ENCODE measurements around the gene OR5W2. TPM values are rescaled to one million over a fixed set of nuclear protein-coding genes. Genes with fewer than 3 reads are reported as not detected.

Gene OR5W2
- not detected for total RNA-seq

DNA sequence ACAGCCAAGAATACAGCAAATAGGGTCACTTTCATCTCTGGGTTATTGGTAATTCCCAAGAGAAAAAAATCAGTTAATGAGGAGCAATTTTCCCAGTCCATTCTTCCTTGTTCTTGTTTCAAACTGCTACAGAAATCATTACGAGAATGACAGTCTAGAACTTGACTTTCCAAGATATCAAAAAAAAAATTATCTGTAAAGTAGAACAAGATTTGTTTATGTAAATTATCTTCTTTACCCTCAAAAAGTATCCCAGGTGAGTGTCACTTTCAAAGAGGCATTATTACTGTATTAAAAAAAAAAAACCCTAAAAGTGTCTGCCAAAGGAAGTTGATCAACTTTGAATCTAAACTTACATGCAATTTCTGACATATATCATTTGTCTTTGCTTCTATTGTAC is at the start of gene OR5W2:
TSS of gene OR5W2 (minus strand) at position 101 of the 400 bp plus-strand sequence. CDS start at position 101, 0 bp downstream.
- TF ChIP-seq, protein P1, sequence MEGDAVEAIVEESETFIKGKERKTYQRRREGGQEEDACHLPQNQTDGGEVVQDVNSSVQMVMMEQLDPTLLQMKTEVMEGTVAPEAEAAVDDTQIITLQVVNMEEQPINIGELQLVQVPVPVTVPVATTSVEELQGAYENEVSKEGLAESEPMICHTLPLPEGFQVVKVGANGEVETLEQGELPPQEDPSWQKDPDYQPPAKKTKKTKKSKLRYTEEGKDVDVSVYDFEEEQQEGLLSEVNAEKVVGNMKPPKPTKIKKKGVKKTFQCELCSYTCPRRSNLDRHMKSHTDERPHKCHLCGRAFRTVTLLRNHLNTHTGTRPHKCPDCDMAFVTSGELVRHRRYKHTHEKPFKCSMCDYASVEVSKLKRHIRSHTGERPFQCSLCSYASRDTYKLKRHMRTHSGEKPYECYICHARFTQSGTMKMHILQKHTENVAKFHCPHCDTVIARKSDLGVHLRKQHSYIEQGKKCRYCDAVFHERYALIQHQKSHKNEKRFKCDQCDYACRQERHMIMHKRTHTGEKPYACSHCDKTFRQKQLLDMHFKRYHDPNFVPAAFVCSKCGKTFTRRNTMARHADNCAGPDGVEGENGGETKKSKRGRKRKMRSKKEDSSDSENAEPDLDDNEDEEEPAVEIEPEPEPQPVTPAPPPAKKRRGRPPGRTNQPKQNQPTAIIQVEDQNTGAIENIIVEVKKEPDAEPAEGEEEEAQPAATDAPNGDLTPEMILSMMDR (IDR thresholded peaks at IDR 0.05), result no peak
- Histone ChIP-seq H3K27ac (no peak within 1 kb of the TSS), H3K36me3 (no peaks in the 10 kb centered on the region), H3K4me3 (no peak within 1 kb of the TSS), H3K9me3 (no peaks in the 10 kb centered on the region), H3K27me3 (no peaks in the 10 kb centered on the region), H3K4me1 (no peaks in the 10 kb centered on the region), H3K9ac (ENCODE audit: low read depth in 2 of 2, low read length in 2 of 2) (no peak within 1 kb of the TSS)
- DNase-seq, result no peak
- intact Hi-C loops (cut with DNase I), result no loop called here

DNA sequence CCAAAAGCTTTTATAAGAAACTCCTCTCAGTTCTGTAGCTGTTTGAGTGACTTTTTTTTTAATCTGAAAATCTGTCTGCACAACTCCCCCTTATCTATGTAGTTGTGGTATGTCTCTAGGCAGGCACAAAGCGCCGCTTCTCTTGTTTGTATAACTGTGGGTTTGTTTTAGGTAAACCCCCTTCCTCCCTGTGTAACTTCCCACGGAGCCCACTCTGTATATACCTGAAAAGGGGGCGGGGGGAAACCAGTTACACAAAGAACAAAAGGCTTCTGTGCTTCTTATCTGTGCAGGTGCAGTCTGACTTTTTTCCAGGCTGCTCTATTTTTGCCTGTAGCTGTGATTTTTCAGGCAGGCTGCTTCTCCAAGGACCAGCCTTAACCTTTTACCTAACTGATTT is 42.1 kb upstream of the OR5W2 start:
- H3K36me3 ChIP-seq, result no peaks in the 10 kb centered on the region
- H3K4me1 ChIP-seq, result no peaks in the 10 kb centered on the region
- H3K9ac ChIP-seq (ENCODE audit: low read depth in 2 of 2, low read length in 2 of 2), result no peak overlapping the region
- no peaks in the 10 kb centered on the region for H3K27me3 ChIP-seq
- no peak overlapping the region for H3K27ac ChIP-seq
- intact Hi-C loops (cut with DNase I), result no loop called here
- no peaks in the 10 kb centered on the region for H3K9me3 ChIP-seq
- no peak overlapping the region for H3K4me3 ChIP-seq
- DNase-seq, result no peak
- TF ChIP-seq, protein P1 (IDR thresholded peaks at IDR 0.05), result no peak

DNA sequence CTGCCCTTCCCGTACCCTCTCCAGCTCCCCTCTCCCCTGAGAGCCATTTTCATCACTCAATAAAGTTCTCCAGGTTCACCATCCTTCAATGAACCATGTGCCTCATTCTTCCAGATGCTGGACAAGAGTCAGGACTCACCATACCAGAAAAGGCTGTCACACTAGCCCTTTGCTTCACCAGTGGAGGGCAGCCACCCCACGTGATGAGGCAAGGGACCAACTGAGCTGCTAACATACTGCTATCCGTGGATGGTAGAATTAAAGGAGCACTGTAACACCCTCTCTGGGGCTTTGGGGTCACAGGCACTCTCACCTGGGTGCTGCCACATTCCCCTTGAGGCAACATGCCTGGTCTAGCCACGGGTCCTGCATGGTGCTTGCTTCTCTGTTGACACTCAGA is 34.9 kb upstream of the OR5W2 start:
- intact Hi-C loops (cut with DNase I), result loop anchor here (10.0 kb wide), 1 partner anchor 565 kb away; no protein-coding TSS in a partner anchor
- H3K27me3 ChIP-seq, result no peaks in the 10 kb centered on the region
- no peak overlapping the region for H3K9ac ChIP-seq (ENCODE audit: low read depth in 2 of 2, low read length in 2 of 2)
- H3K9me3 ChIP-seq, result no peaks in the 10 kb centered on the region
- no peak overlapping the region for H3K4me3 ChIP-seq
- H3K36me3 ChIP-seq, result no peaks in the 10 kb centered on the region
- H3K27ac ChIP-seq, result no peak overlapping the region
- TF ChIP-seq, protein P1 (IDR thresholded peaks at IDR 0.05), result no peak
- no peak for DNase-seq
- no peaks in the 10 kb centered on the region for H3K4me1 ChIP-seq

DNA sequence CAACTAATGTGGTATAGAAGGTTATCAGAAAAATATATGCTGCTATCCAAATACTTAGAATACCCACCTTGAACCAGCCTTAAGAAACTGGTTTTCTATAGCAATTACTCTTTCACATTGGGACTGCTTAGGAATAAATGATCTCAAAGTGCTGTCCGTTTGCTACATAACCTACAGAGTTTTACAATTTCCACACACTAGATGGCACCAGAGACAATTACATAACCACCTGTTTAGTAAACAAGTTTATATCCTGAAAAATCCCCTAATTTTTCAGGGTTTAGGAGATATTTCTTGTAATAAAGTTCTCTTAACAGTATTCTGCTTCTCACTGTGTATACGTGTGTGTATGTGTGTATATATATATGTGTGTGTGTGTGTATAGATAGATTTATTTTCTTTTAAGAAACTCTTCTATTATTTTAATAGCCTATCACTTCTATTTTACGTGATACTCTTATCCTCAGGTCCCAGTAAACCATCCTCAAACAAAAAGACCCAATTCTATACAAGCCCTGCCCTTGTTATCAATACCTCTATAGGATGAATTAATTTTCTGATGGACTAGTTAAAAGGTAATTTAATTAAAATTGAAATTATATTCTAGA is 28.5 kb upstream of the OR5W2 start:
- Histone ChIP-seq H3K9ac (ENCODE audit: low read depth in 2 of 2, low read length in 2 of 2) (no peak overlapping the region), H3K4me1 (no peaks in the 10 kb centered on the region), H3K4me3 (no peak overlapping the region), H3K36me3 (no peaks in the 10 kb centered on the region), H3K9me3 (no peaks in the 10 kb centered on the region), H3K27me3 (no peaks in the 10 kb centered on the region), H3K27ac (no peak overlapping the region)
- DNase-seq, result no peak
- TF ChIP-seq, protein P1 (IDR thresholded peaks at IDR 0.05), result peak; percentile 39
- intact Hi-C loops (cut with DNase I), result loop anchor here (5.0 to 10.0 kb wide), 2 partner anchors 572 to 839 kb away; no protein-coding TSS in a partner anchor

DNA sequence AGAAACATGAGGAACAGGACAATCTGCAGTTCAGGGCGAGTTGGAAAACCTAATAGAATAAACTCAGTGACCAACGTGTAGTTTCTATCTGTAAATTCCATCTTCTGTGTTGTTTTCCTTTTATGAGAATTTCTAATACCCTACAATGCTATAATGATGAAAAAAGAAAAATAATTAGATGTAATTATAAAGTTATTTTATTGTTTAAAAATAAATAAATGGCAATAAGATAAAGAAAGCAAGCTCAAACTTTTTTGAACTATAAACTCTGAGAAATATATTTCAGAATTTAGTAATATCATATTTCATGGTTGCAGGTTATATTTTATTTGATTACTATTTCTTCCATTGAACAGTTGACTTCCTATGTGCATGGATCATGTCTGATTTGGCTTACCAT is 21.9 kb upstream of the OR5W2 start, which contains the start of gene OR5I1:
TSS of gene OR5I1 (minus strand) at position 101 of the 400 bp plus-strand sequence. CDS start at position 101, 0 bp downstream.
- Histone ChIP-seq H3K27ac (no peak within 1 kb of the TSS), H3K27me3 (no peaks in the 10 kb centered on the region), H3K36me3 (no peaks in the 10 kb centered on the region), H3K4me3 (no peak within 1 kb of the TSS), H3K9ac (ENCODE audit: low read depth in 2 of 2, low read length in 2 of 2) (no peak within 1 kb of the TSS), H3K4me1 (no peaks in the 10 kb centered on the region), H3K9me3 (no peaks in the 10 kb centered on the region)
- no peak for DNase-seq
- intact Hi-C loops (cut with DNase I), result no loop called here
- TF ChIP-seq, protein P1 (IDR thresholded peaks at IDR 0.05), result no peak

Measured in colonic mucosa (tissue), 4 donors.